ENCODE measurements around the gene SALL3. TPM values are rescaled to one million over a fixed set of nuclear protein-coding genes. Genes with fewer than 3 reads are reported as not detected.

SALL3 gene
- total and polyA plus RNA-seq, 2 experiments from 2014 or later, result 16.9 to 39.8 TPM

DNA sequence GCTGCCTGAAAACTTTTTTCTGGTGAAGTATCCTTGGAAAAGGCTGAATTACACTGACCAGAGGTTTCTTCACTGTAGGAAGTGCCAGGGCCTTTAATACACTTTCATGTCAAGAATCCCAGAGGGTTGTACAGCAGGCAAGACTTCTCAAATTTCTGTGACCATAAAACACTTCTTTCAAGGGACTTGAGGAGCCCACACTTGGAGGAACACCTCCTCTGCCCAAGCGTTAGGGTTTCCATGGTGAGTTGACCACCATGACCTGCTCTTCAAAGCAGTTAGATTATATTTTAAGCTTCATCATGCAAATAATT is 12.9 kb upstream of the SALL3 start:
- Mint-ChIP-seq H3K4me1 (no peaks in the 10 kb centered on the region), H3K4me3 (no peak overlapping the region), H3K27me3 (ENCODE audit: insufficient read depth, low read depth, poor library complexity) (peaks cover 24% of the 10 kb centered on the region), H3K9me3 (peaks cover 63% of the 10 kb centered on the region), H3K27ac (no peak overlapping the region), H3K36me3 (ENCODE audit: low read depth) (peaks cover 24% of the 10 kb centered on the region)
- Histone ChIP-seq H3K9me2 (ENCODE audit: insufficient read depth) (no peaks in the 10 kb centered on the region), H3F3A (replicated peaks; ENCODE audit: low read depth) (peaks cover 9% of the 10 kb centered on the region; the same call in 1 of the 2 replicates), H3K79me2 (replicated peaks; ENCODE audit: insufficient read depth) (no peaks in the 10 kb centered on the region), H3K27me3 (ENCODE audit: insufficient read depth) (peaks cover 26% of the 10 kb centered on the region), H3K4me1 (ENCODE audit: insufficient read depth) (no peaks in the 10 kb centered on the region), H4K20me1 (replicated peaks; ENCODE audit: insufficient read depth) (no peaks in the 10 kb centered on the region), H2AFZ (no peak overlapping the region), H3K4me2 (no peak overlapping the region), H3K36me3 (ENCODE audit: insufficient read depth) (no peaks in the 10 kb centered on the region), H3K27ac (ENCODE audit: low read depth) (no peak overlapping the region), H3K4me3 (no peak overlapping the region)
- ATAC-seq, result no peak
- TF ChIP-seq ZNF114 (CRISPR knock-in tag; IDR thresholded peaks at IDR 0.05), result no peak
- TF ChIP-seq, protein P1, sequence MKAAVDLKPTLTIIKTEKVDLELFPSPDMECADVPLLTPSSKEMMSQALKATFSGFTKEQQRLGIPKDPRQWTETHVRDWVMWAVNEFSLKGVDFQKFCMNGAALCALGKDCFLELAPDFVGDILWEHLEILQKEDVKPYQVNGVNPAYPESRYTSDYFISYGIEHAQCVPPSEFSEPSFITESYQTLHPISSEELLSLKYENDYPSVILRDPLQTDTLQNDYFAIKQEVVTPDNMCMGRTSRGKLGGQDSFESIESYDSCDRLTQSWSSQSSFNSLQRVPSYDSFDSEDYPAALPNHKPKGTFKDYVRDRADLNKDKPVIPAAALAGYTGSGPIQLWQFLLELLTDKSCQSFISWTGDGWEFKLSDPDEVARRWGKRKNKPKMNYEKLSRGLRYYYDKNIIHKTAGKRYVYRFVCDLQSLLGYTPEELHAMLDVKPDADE (IDR thresholded peaks at IDR 0.05), result no peak
- TF ChIP-seq EZH2 (IDR thresholded peaks at IDR 0.05; ENCODE audit: low read depth, unreplicated experiment), result no peak
- TF ChIP-seq ZNF331 (CRISPR knock-in tag; IDR thresholded peaks at IDR 0.05; ENCODE audit: low read depth), result no peak
- no peak for TF ChIP-seq EZH2phosphoT487 (IDR thresholded peaks at IDR 0.05; ENCODE audit: unreplicated experiment)
- TF ChIP-seq, protein P2, sequence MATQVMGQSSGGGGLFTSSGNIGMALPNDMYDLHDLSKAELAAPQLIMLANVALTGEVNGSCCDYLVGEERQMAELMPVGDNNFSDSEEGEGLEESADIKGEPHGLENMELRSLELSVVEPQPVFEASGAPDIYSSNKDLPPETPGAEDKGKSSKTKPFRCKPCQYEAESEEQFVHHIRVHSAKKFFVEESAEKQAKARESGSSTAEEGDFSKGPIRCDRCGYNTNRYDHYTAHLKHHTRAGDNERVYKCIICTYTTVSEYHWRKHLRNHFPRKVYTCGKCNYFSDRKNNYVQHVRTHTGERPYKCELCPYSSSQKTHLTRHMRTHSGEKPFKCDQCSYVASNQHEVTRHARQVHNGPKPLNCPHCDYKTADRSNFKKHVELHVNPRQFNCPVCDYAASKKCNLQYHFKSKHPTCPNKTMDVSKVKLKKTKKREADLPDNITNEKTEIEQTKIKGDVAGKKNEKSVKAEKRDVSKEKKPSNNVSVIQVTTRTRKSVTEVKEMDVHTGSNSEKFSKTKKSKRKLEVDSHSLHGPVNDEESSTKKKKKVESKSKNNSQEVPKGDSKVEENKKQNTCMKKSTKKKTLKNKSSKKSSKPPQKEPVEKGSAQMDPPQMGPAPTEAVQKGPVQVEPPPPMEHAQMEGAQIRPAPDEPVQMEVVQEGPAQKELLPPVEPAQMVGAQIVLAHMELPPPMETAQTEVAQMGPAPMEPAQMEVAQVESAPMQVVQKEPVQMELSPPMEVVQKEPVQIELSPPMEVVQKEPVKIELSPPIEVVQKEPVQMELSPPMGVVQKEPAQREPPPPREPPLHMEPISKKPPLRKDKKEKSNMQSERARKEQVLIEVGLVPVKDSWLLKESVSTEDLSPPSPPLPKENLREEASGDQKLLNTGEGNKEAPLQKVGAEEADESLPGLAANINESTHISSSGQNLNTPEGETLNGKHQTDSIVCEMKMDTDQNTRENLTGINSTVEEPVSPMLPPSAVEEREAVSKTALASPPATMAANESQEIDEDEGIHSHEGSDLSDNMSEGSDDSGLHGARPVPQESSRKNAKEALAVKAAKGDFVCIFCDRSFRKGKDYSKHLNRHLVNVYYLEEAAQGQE (IDR thresholded peaks at IDR 0.05; ENCODE audit: unreplicated experiment), result no peak
- no peak for DNase-seq (ENCODE audit: low spot score)

DNA sequence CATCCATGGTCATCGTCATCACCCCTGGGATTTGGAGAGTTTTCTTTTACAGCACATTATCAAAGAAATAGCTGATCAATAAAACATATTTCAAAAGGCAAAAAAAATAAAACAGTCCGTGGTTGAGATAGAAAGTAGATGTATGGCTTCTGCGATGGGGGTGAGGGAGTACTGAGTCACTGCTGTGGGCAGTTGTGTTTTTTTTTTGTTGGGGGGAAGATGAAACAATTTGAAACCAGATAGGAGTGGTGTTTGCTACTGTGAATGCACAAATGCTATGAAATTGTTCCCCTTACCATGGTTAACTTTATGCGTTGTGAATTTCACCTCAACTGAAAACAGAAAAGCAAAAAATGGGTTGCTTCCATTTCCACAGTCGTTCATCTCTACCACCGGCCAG is 11.9 kb upstream of the SALL3 start:
- H3K27me3 Mint-ChIP-seq (ENCODE audit: insufficient read depth, low read depth, poor library complexity), result peaks cover 31% of the 10 kb centered on the region
- peaks cover 15% of the 10 kb centered on the region for H3K36me3 Mint-ChIP-seq (ENCODE audit: low read depth)
- Histone ChIP-seq H3K27ac (ENCODE audit: low read depth) (no peak overlapping the region), H3K79me2 (replicated peaks; ENCODE audit: insufficient read depth) (no peaks in the 10 kb centered on the region), H3K9me2 (ENCODE audit: insufficient read depth) (no peaks in the 10 kb centered on the region), H3K27me3 (ENCODE audit: insufficient read depth) (peaks cover 35% of the 10 kb centered on the region), H3K4me3 (no peak overlapping the region), H3F3A (replicated peaks; ENCODE audit: low read depth) (peaks cover 6% of the 10 kb centered on the region; the same call in 1 of the 2 replicates), H4K20me1 (replicated peaks; ENCODE audit: insufficient read depth) (no peaks in the 10 kb centered on the region), H3K4me2 (no peak overlapping the region), H3K4me1 (ENCODE audit: insufficient read depth) (peaks cover 1% of the 10 kb centered on the region; the same call in 1 of the 2 replicates), H2AFZ (no peak overlapping the region), H3K36me3 (ENCODE audit: insufficient read depth) (no peaks in the 10 kb centered on the region)
- H3K9me3 Mint-ChIP-seq, result peaks cover 59% of the 10 kb centered on the region
- no peak overlapping the region for H3K4me3 Mint-ChIP-seq
- H3K27ac Mint-ChIP-seq, result no peak overlapping the region
- DNase-seq (ENCODE audit: low spot score) (no peak), ATAC-seq (no peak)
- peaks cover under 1% of the 10 kb centered on the region; the same call in 2 of the 3 replicates for H3K4me1 Mint-ChIP-seq
- TF ChIP-seq ZNF331 (CRISPR knock-in tag; IDR thresholded peaks at IDR 0.05; ENCODE audit: low read depth), result no peak
- TF ChIP-seq, protein P2 (IDR thresholded peaks at IDR 0.05; ENCODE audit: unreplicated experiment), result no peak
- no peak for TF ChIP-seq EZH2 (IDR thresholded peaks at IDR 0.05; ENCODE audit: low read depth, unreplicated experiment)
- no peak for TF ChIP-seq CREB1 (CRISPR knock-in tag; IDR thresholded peaks at IDR 0.05; ENCODE audit: low read depth)
- TF ChIP-seq JUNB (IDR thresholded peaks at IDR 0.05; ENCODE audit: unreplicated experiment), result no peak
- no peak for TF ChIP-seq EZH2phosphoT487 (IDR thresholded peaks at IDR 0.05; ENCODE audit: unreplicated experiment)

Measured in GM23338 (cell line).